AG08396 (cell line): ENCODE measurements around the gene PBX2.
"Not testable (repeated sequence)": the region's sequence is repeated elsewhere in the genome, so short reads cannot be mapped to it uniquely, and the experiment has no call there.

Experiments used
- DNase-seq: peaks from one replicate; pipeline ENCODE4 v3.0.0; 2012; ENCODE audit warnings: low spot score, mixed read lengths

Gene PBX2

GRCh38 chr6:32202186-32202585 is 12.2 kb upstream of the PBX2 start:
- DNase-seq: no peak

GRCh38 chr6:32200711-32201475 is 10.9 kb upstream of the PBX2 start:
- DNase-seq: no peak

GRCh38 chr6:32198866-32199265 is 8.9 kb upstream of the PBX2 start:
- DNase-seq: no peak

- no peak for DNase-seq
These were observed 8.3 kb upstream of the PBX2 start for GRCh38 chr6:32198345-32198696.

- DNase-seq: no peak
These were observed 6.9 kb upstream of the PBX2 start for GRCh38 chr6:32196682-32197616.

GRCh38 chr6:32195902-32196681 is 6.1 kb upstream of the PBX2 start:
- peak; percentile 77 for DNase-seq

- DNase-seq: peak; percentile 98
These were observed 5.6 kb upstream of the PBX2 start for GRCh38 chr6:32195652-32195901.

- DNase-seq: peak; percentile 47
These were observed 5.0 kb upstream of the PBX2 start for GRCh38 chr6:32194825-32195651.

GRCh38 chr6:32194388-32194787 is 4.4 kb upstream of the PBX2 start:
- DNase-seq: no peak

GRCh38 chr6:32193096-32193495 is 3.1 kb upstream of the PBX2 start:
- DNase-seq: not testable (repeated sequence)

- no peak for DNase-seq
These were observed 2.6 kb upstream of the PBX2 start, which contains the start of gene GPSM3 for GRCh38 chr6:32192608-32193039. Gene GPSM3 (minus strand): TSS chr6:32192643. CDS start chr6:32192513, 130 bp downstream.

- DNase-seq: no peak
These were observed 1.9 kb upstream of the PBX2 start for GRCh38 chr6:32191696-32192607.

- no peak for DNase-seq
These were observed 1.1 kb upstream of the PBX2 start for GRCh38 chr6:32190911-32191677.

GRCh38 chr6:32189742-32190053 is 304 bp downstream of the PBX2 start:
- no peak for DNase-seq

- no peak for DNase-seq
These were observed 797 bp downstream of the PBX2 start for GRCh38 chr6:32189069-32189741.

GRCh38 chr6:32188381-32189068 is 1.5 kb downstream of the PBX2 start:
- no peak for DNase-seq

GRCh38 chr6:32187725-32188380 is 2.1 kb downstream of the PBX2 start:
- DNase-seq: not testable (repeated sequence)

GRCh38 chr6:32187009-32187709 is 2.8 kb downstream of the PBX2 start:
- DNase-seq: no peak
